ENCODE measurements around the gene ANXA4.

- TF ChIP-seq TAF1 (IDR thresholded peaks at IDR 0.05; ENCODE audit: low read depth) (no peak), TEAD4 (IDR thresholded peaks at IDR 0.05) (no peak), FOXM1 (IDR thresholded peaks at IDR 0.05; ENCODE audit: borderline replicate concordance, low read depth) (no peak), REST (IDR thresholded peaks at IDR 0.05; ENCODE audit: low read depth) (no peak), RAD21 (IDR thresholded peaks at IDR 0.05; ENCODE audit: low read depth) (no peak)
- TF ChIP-seq, protein P1, sequence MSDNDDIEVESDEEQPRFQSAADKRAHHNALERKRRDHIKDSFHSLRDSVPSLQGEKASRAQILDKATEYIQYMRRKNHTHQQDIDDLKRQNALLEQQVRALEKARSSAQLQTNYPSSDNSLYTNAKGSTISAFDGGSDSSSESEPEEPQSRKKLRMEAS (IDR thresholded peaks at IDR 0.05), result no peak
These were observed 29.5 kb downstream of the ANXA4 start for GRCh38 chr2:69771461-69771860.

Data from Ishikawa (cell line).